ENCODE data around the gene PHACTR4. TPM values are rescaled to one million over a fixed set of nuclear protein-coding genes. Genes with fewer than 3 reads are reported as not detected.

PHACTR4 gene
- total and polyA plus RNA-seq, 2 of the 8 experiments (the other 6 are each of a cell fraction or from before 2014, with no cell fraction given): 23.7 to 57.8 TPM

DNA sequence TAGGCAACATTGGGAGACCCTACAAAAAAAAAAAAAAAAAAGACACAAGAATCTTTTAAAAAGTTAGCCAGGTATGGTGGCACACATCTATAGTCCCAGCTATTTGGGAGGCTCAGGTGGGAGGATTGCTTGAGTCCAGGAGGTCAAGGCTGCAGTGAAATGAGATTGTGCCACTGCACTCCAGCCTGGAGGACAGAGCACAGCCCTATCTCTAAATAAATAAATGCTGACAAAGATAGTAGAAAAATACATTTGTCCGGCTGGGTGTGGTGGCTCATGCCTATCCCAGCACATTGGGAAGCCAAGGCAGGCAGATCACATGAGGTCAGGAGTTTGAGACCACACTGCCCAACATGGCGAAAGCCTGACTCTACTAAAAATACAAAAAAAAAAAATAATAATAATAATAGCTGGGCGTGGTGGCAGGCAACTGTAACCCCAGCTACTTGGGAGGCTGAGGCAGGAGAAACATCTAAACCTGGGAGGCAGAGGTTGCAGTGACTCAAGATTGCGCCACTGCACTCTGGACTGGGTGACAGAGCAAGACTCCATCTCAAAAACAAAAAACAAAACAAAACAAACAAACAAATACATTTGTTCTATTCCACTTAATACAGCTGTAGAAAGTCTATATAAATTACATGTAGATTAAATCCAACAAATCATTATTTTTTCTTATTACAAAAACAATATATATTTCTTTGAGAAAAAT, 48.5 kb downstream of the PHACTR4 start (continued):
- TF ChIP-seq, protein P1, sequence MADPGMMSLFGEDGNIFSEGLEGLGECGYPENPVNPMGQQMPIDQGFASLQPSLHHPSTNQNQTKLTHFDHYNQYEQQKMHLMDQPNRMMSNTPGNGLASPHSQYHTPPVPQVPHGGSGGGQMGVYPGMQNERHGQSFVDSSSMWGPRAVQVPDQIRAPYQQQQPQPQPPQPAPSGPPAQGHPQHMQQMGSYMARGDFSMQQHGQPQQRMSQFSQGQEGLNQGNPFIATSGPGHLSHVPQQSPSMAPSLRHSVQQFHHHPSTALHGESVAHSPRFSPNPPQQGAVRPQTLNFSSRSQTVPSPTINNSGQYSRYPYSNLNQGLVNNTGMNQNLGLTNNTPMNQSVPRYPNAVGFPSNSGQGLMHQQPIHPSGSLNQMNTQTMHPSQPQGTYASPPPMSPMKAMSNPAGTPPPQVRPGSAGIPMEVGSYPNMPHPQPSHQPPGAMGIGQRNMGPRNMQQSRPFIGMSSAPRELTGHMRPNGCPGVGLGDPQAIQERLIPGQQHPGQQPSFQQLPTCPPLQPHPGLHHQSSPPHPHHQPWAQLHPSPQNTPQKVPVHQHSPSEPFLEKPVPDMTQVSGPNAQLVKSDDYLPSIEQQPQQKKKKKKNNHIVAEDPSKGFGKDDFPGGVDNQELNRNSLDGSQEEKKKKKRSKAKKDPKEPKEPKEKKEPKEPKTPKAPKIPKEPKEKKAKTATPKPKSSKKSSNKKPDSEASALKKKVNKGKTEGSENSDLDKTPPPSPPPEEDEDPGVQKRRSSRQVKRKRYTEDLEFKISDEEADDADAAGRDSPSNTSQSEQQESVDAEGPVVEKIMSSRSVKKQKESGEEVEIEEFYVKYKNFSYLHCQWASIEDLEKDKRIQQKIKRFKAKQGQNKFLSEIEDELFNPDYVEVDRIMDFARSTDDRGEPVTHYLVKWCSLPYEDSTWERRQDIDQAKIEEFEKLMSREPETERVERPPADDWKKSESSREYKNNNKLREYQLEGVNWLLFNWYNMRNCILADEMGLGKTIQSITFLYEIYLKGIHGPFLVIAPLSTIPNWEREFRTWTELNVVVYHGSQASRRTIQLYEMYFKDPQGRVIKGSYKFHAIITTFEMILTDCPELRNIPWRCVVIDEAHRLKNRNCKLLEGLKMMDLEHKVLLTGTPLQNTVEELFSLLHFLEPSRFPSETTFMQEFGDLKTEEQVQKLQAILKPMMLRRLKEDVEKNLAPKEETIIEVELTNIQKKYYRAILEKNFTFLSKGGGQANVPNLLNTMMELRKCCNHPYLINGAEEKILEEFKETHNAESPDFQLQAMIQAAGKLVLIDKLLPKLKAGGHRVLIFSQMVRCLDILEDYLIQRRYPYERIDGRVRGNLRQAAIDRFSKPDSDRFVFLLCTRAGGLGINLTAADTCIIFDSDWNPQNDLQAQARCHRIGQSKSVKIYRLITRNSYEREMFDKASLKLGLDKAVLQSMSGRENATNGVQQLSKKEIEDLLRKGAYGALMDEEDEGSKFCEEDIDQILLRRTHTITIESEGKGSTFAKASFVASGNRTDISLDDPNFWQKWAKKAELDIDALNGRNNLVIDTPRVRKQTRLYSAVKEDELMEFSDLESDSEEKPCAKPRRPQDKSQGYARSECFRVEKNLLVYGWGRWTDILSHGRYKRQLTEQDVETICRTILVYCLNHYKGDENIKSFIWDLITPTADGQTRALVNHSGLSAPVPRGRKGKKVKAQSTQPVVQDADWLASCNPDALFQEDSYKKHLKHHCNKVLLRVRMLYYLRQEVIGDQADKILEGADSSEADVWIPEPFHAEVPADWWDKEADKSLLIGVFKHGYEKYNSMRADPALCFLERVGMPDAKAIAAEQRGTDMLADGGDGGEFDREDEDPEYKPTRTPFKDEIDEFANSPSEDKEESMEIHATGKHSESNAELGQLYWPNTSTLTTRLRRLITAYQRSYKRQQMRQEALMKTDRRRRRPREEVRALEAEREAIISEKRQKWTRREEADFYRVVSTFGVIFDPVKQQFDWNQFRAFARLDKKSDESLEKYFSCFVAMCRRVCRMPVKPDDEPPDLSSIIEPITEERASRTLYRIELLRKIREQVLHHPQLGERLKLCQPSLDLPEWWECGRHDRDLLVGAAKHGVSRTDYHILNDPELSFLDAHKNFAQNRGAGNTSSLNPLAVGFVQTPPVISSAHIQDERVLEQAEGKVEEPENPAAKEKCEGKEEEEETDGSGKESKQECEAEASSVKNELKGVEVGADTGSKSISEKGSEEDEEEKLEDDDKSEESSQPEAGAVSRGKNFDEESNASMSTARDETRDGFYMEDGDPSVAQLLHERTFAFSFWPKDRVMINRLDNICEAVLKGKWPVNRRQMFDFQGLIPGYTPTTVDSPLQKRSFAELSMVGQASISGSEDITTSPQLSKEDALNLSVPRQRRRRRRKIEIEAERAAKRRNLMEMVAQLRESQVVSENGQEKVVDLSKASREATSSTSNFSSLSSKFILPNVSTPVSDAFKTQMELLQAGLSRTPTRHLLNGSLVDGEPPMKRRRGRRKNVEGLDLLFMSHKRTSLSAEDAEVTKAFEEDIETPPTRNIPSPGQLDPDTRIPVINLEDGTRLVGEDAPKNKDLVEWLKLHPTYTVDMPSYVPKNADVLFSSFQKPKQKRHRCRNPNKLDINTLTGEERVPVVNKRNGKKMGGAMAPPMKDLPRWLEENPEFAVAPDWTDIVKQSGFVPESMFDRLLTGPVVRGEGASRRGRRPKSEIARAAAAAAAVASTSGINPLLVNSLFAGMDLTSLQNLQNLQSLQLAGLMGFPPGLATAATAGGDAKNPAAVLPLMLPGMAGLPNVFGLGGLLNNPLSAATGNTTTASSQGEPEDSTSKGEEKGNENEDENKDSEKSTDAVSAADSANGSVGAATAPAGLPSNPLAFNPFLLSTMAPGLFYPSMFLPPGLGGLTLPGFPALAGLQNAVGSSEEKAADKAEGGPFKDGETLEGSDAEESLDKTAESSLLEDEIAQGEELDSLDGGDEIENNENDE (IDR thresholded peaks at IDR 0.05; ENCODE audit: insufficient replicate concordance, low read length): no peak
- no peak for TF ChIP-seq POU5F1 (IDR thresholded peaks at IDR 0.05; ENCODE audit: low read depth, low read length)
- TF ChIP-seq POLR2A (IDR thresholded peaks at IDR 0.05; ENCODE audit: control extremely low read depth in 1 of 2, low read depth in 2 of 2, low read length in 2 of 2): no peak

Measured in H1 (cell line).